ENCODE measurements around the gene PLS3. TPM values are rescaled to one million over a fixed set of nuclear protein-coding genes. Genes with fewer than 3 reads are reported as not detected.

Gene PLS3
- total and polyA plus RNA-seq, 9 of the 15 experiments (the other 6 are each of a cell fraction or from before 2014, with no cell fraction given), result 0.03 to 0.42 (median 0.03) TPM; not detected in 4

GRCh38 chrX:115583496-115584004, 22.6 kb downstream of the PLS3 start:
- H3K4me1 ChIP-seq (replicated peaks in 1 of 2; ENCODE audit: control insufficient read depth in 2 of 2, insufficient read depth in 2 of 2, low read length in 2 of 2), result no peaks in the 10 kb centered on the region
- ChIA-PET CTCF (ENCODE audit: low intra/inter-chr PET ratio) (no interaction called here), POLR2A (no interaction called here)
- H3K9me3 ChIP-seq (replicated peaks; ENCODE audit: control insufficient read depth, insufficient read depth, low read depth, low read length), result no peaks in the 10 kb centered on the region
- intact Hi-C loops (cut with micrococcal nuclease), result no loop called here
- in situ Hi-C loops (cut with MboI), result no loop called here
- H3K36me3 ChIP-seq (ENCODE audit: control insufficient read depth, insufficient read depth, low read length), result no peaks in the 10 kb centered on the region
- H4K20me1 ChIP-seq (replicated peaks; ENCODE audit: control insufficient read depth, insufficient read depth, low read length), result no peaks in the 10 kb centered on the region
- FAIRE-seq (no peak), DNase-seq (ENCODE audit: extremely low read depth in 1 of 4, low spot score in 3 of 4) (no peak), ATAC-seq (no peak)
- no peaks in the 10 kb centered on the region for H3K79me2 ChIP-seq (ENCODE audit: control insufficient read depth, insufficient read depth, low read length)
- no peak overlapping the region for H2AFZ ChIP-seq (ENCODE audit: low read depth, low read length)
- no peak overlapping the region for H3K27ac ChIP-seq (ENCODE audit: extremely low read depth, low read depth, low read length)
- no peak overlapping the region for H3K9ac ChIP-seq (ENCODE audit: insufficient read depth in 1 of 2, low read depth in 2 of 2, low read length in 2 of 2)
- H3K4me2 ChIP-seq (ENCODE audit: insufficient read depth, low read length), result no peak overlapping the region
- WGBS (ENCODE audit: insufficient coverage, low coverage, missing lambda C conversion rate), result 0% methylated on average over 5 of the region's 5 CpGs
- no TSS peak for BruUV-seq (replicated peaks)
- H3K27me3 ChIP-seq (ENCODE audit: control insufficient read depth in 2 of 2, insufficient read depth in 2 of 2, low read length in 2 of 2), result no peaks in the 10 kb centered on the region
- no peaks in the 10 kb centered on the region for H3K9me1 ChIP-seq (ENCODE audit: control insufficient read depth, insufficient read depth, low read length)
- no peak overlapping the region for H3K4me3 ChIP-seq
- TF ChIP-seq ZNF354B (CRISPR knock-in tag; IDR thresholded peaks at IDR 0.05) (no peak), NELFE (IDR thresholded peaks at IDR 0.05; ENCODE audit: insufficient read depth, insufficient read length) (no peak), MBD1 (CRISPR knock-in tag; IDR thresholded peaks at IDR 0.05) (no peak), PCBP1 (IDR thresholded peaks at IDR 0.05; ENCODE audit: low read depth, low read length, poor library complexity, severe bottlenecking) (no peak), JUND (IDR thresholded peaks at IDR 0.05; ENCODE audit: borderline replicate concordance, low read depth, low read length) (no peak), JUND (tag; IDR thresholded peaks at IDR 0.05; ENCODE audit: borderline replicate concordance, low read depth, low read length) (no peak), CUX1 (CRISPR knock-in tag; IDR thresholded peaks at IDR 0.05) (no peak), RAD51 (IDR thresholded peaks at IDR 0.05; ENCODE audit: borderline replicate concordance, low read depth) (no peak), ZNF140 (CRISPR knock-in tag; IDR thresholded peaks at IDR 0.05) (no peak), EP400 (IDR thresholded peaks at IDR 0.05) (no peak), LCOR (CRISPR knock-in tag; IDR thresholded peaks at IDR 0.05) (no peak), BRF1 (IDR thresholded peaks at IDR 0.05; ENCODE audit: borderline replicate concordance, extremely low read depth, insufficient read length) (no peak), CREB3 (tag; conservative IDR thresholded peaks at IDR 0.05; ENCODE audit: low read depth) (no peak)
